Measurements from ENCODE around the gene TNPO1.
"Not testable (repeated sequence)": the region's sequence is repeated elsewhere in the genome, so short reads cannot be mapped to it uniquely, and the experiment has no call there.

TNPO1 gene

GRCh38 chr5:72796001-72796400, 20.5 kb upstream of the TNPO1 start:
- Mint-ChIP-seq H3K4me3 (no peak overlapping the region), H3K4me1 (peaks cover 5% of the 10 kb centered on the region), H3K9me3 (no peaks in the 10 kb centered on the region), H3K27me3 (ENCODE audit: low read depth) (no peaks in the 10 kb centered on the region), H3K36me3 (ENCODE audit: low read depth) (no peaks in the 10 kb centered on the region), H3K27ac (no peak overlapping the region)
- TF ChIP-seq, protein P1, sequence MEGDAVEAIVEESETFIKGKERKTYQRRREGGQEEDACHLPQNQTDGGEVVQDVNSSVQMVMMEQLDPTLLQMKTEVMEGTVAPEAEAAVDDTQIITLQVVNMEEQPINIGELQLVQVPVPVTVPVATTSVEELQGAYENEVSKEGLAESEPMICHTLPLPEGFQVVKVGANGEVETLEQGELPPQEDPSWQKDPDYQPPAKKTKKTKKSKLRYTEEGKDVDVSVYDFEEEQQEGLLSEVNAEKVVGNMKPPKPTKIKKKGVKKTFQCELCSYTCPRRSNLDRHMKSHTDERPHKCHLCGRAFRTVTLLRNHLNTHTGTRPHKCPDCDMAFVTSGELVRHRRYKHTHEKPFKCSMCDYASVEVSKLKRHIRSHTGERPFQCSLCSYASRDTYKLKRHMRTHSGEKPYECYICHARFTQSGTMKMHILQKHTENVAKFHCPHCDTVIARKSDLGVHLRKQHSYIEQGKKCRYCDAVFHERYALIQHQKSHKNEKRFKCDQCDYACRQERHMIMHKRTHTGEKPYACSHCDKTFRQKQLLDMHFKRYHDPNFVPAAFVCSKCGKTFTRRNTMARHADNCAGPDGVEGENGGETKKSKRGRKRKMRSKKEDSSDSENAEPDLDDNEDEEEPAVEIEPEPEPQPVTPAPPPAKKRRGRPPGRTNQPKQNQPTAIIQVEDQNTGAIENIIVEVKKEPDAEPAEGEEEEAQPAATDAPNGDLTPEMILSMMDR (IDR thresholded peaks at IDR 0.05; ENCODE audit: unreplicated experiment in 3 of 3) = no peak

GRCh38 chr5:72799721-72800120, 16.7 kb upstream of the TNPO1 start:
- TF ChIP-seq, protein P1 (IDR thresholded peaks at IDR 0.05; ENCODE audit: unreplicated experiment in 3 of 3) = no peak
- Mint-ChIP-seq H3K9me3 (peaks cover 18% of the 10 kb centered on the region), H3K27ac (no peak overlapping the region), H3K4me3 (no peak overlapping the region), H3K36me3 (ENCODE audit: low read depth) (no peaks in the 10 kb centered on the region), H3K4me1 (no peaks in the 10 kb centered on the region), H3K27me3 (ENCODE audit: low read depth) (no peaks in the 10 kb centered on the region)

- H3K27ac Mint-ChIP-seq; H3K4me1 Mint-ChIP-seq; H3K27me3 Mint-ChIP-seq (ENCODE audit: low read depth); H3K4me3 Mint-ChIP-seq: not testable (repeated sequence)
- H3K36me3 Mint-ChIP-seq (ENCODE audit: low read depth) = peaks cover 13% of the 10 kb centered on the region
- H3K9me3 Mint-ChIP-seq = peaks cover 62% of the 10 kb centered on the region
Observed at GRCh38 chr5:72808637-72809036, 7.8 kb upstream of the TNPO1 start.

DNA sequence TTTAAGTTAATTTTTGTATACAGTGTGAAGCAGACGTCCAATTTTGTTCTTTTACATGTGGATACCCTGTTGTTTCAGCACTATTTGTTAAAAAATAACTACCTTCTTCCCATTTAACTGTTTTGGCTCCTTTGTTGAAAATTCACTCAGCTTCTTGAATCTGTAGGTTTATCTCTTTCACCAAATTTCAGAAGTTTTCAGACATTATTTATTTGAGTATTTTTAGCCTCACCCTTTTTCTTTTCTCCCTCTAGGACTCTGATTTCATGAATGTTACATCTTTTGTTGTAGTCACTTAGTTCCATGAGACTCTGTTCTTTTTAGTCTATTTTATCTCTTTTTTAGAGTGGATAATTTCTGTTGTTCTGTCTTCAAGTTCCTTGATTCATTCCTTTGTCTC, 4.6 kb upstream of the TNPO1 start:
- Mint-ChIP-seq H3K4me3 (no peak overlapping the region), H3K27ac (no peak overlapping the region), H3K36me3 (ENCODE audit: low read depth) (peaks cover 13% of the 10 kb centered on the region), H3K9me3 (peaks cover 31% of the 10 kb centered on the region), H3K4me1 (no peaks in the 10 kb centered on the region), H3K27me3 (ENCODE audit: low read depth) (no peaks in the 10 kb centered on the region)
- TF ChIP-seq, protein P1 (IDR thresholded peaks at IDR 0.05; ENCODE audit: unreplicated experiment in 3 of 3) = no peak

- H3K9me3 Mint-ChIP-seq = peaks cover 26% of the 10 kb centered on the region
- no peak overlapping the region for H3K27ac Mint-ChIP-seq
- TF ChIP-seq, protein P1 (IDR thresholded peaks at IDR 0.05; ENCODE audit: unreplicated experiment in 3 of 3) = no peak
- no peaks in the 10 kb centered on the region for H3K4me1 Mint-ChIP-seq
- H3K36me3 Mint-ChIP-seq (ENCODE audit: low read depth) = peaks cover 10% of the 10 kb centered on the region
- no peak overlapping the region for H3K4me3 Mint-ChIP-seq
- no peaks in the 10 kb centered on the region for H3K27me3 Mint-ChIP-seq (ENCODE audit: low read depth)
Observed at GRCh38 chr5:72812488-72812887, 4.0 kb upstream of the TNPO1 start.

GRCh38 chr5:72814104-72814503, 2.4 kb upstream of the TNPO1 start:
- H3K27ac Mint-ChIP-seq = no peak overlapping the region

More at GRCh38 chr5:72814104-72814503, 2.4 kb upstream of the TNPO1 start:
- TF ChIP-seq, protein P1 (IDR thresholded peaks at IDR 0.05; ENCODE audit: unreplicated experiment in 3 of 3) = no peak
- Mint-ChIP-seq H3K4me3 (no peak overlapping the region), H3K4me1 (peaks cover 9% of the 10 kb centered on the region), H3K36me3 (ENCODE audit: low read depth) (peaks cover 13% of the 10 kb centered on the region), H3K9me3 (peaks cover 19% of the 10 kb centered on the region), H3K27me3 (ENCODE audit: low read depth) (no peaks in the 10 kb centered on the region)

All from nephron (organoid).